Ascending aorta (tissue), 2 donors: ENCODE results near the gene IGHMBP2. TPM values are rescaled to one million over a fixed set of nuclear protein-coding genes. Genes with fewer than 3 reads are reported as not detected.
A peak's percentile ranks its signal among the peaks of the same experiment; 100 is the strongest.

Experiments used
- DNase-seq, 2 donors: peaks; one replicate each; pipeline ENCODE4 v3.0.0-alpha.2; 2019; ENCODE audit warnings: low spot score in 2 of 2
- H3K27ac ChIP-seq, 2 donors: fragments of 200-600 bp; sonication (generic); one replicate each; pipeline ENCODE4 v1.5.1; 2016 to 2017; ENCODE audit warnings: mild to moderate bottlenecking in 1 of 2
- H3K27me3 ChIP-seq: fragments of 200-600 bp; sonication (generic); one replicate; pipeline ENCODE4 v1.5.1; 2017
- H3K36me3 ChIP-seq, 2 donors: fragments of 200-600 bp; sonication (generic); one replicate each; pipeline ENCODE4 v1.5.1; 2016
- H3K4me1 ChIP-seq, 2 donors: fragments of 200-600 bp; sonication (generic); one replicate each; pipeline ENCODE4 v1.5.1; 2016 to 2017; ENCODE audit warnings: mild to moderate bottlenecking in 1 of 2
- H3K4me3 ChIP-seq, 2 donors: fragments of 200-600 bp; sonication (generic); one replicate each; pipeline ENCODE4 v1.5.1; 2016 to 2017; ENCODE audit warnings: mild to moderate bottlenecking in 1 of 2
- H3K9me3 ChIP-seq, 2 donors: fragments of 200-600 bp; sonication (generic); one replicate each; pipeline ENCODE4 v1.5.1; 2016
- CTCF ChIP-seq, 3 experiments: fragments of 200-600 bp in 2 of 3; fragments of 450-650 bp in 1 of 3; sonication (generic) in 2 of 3; IDR thresholded peaks; one replicate each; pipeline ENCODE4 v1.5.1; 2016 to 2019; ENCODE audit warnings: antibody characterized with exemption in 3 of 3, mild to moderate bottlenecking in 1 of 3, moderate library complexity in 1 of 3
- intact Hi-C: fragments of 100-400 bp; cut with DNase I; formaldehyde crosslinking; loops from one replicate; pipeline ENCODE4 v1.15.1; 2023
- total RNA-seq: library from RNA; depleted of rRNA; stranded (reverse); fragments of >200 nt; gene quantifications from one replicate; pipeline ENCODE4 v1.1.0, GENCODE V29; 2016

IGHMBP2 gene
- total RNA-seq, 1 donor from 2014 or later, result 52.0 TPM

GRCh38 chr11:68954836-68955606, 51.3 kb downstream of the IGHMBP2 start:
- H3K4me1 ChIP-seq, result no peaks in the 10 kb centered on the region
- H3K36me3 ChIP-seq, result no peaks in the 10 kb centered on the region
- no peaks in the 10 kb centered on the region for H3K9me3 ChIP-seq
- DNase-seq, result no peak
- no peak overlapping the region for H3K27ac ChIP-seq
- no peak for TF ChIP-seq CTCF (IDR thresholded peaks at IDR 0.05)
- no peaks in the 10 kb centered on the region for H3K27me3 ChIP-seq
- H3K4me3 ChIP-seq, result peak overlapping the region in 1 of 2 donors; percentile 5
- intact Hi-C loops, result no loop called here

GRCh38 chr11:68955607-68955958, 51.9 kb downstream of the IGHMBP2 start:
- intact Hi-C loops, result no loop called here
- Histone ChIP-seq H3K9me3 (no peaks in the 10 kb centered on the region), H3K36me3 (no peaks in the 10 kb centered on the region), H3K27ac (no peak overlapping the region), H3K27me3 (no peaks in the 10 kb centered on the region), H3K4me1 (no peaks in the 10 kb centered on the region), H3K4me3 (peak overlapping the region in 1 of 2 donors; percentile 5)
- TF ChIP-seq CTCF (IDR thresholded peaks at IDR 0.05), result no peak
- DNase-seq, result no peak

- no peak overlapping the region for H3K4me3 ChIP-seq
- no peak overlapping the region for H3K27ac ChIP-seq
Measured at GRCh38 chr11:68956142-68956541, 52.5 kb downstream of the IGHMBP2 start.

GRCh38 chr11:68956547-68957254, 53.0 kb downstream of the IGHMBP2 start:
- Histone ChIP-seq H3K4me3 (no peak overlapping the region), H3K27ac (no peak overlapping the region), H3K27me3 (no peaks in the 10 kb centered on the region), H3K4me1 (no peaks in the 10 kb centered on the region), H3K36me3 (no peaks in the 10 kb centered on the region), H3K9me3 (no peaks in the 10 kb centered on the region)
- TF ChIP-seq CTCF (IDR thresholded peaks at IDR 0.05), result peak in 1 of 3 experiments; percentile 1
- intact Hi-C loops, result no loop called here
- DNase-seq, result no peak

More at GRCh38 chr11:68956142-68956541, 52.5 kb downstream of the IGHMBP2 start:
- H3K36me3 ChIP-seq, result no peaks in the 10 kb centered on the region
- H3K9me3 ChIP-seq, result no peaks in the 10 kb centered on the region
- no peak for DNase-seq
- peak in 1 of 3 experiments; percentile 6 for TF ChIP-seq CTCF (IDR thresholded peaks at IDR 0.05)
- no peaks in the 10 kb centered on the region for H3K4me1 ChIP-seq
- intact Hi-C loops, result no loop called here
- no peaks in the 10 kb centered on the region for H3K27me3 ChIP-seq

GRCh38 chr11:68958211-68958610, 54.5 kb downstream of the IGHMBP2 start:
- H3K9me3 ChIP-seq, result no peaks in the 10 kb centered on the region
- no peak for TF ChIP-seq CTCF (IDR thresholded peaks at IDR 0.05)
- no peaks in the 10 kb centered on the region for H3K27me3 ChIP-seq
- H3K4me3 ChIP-seq, result no peak overlapping the region
- no peak overlapping the region for H3K27ac ChIP-seq
- DNase-seq, result no peak
- H3K4me1 ChIP-seq, result no peaks in the 10 kb centered on the region
- intact Hi-C loops, result no loop called here
- H3K36me3 ChIP-seq, result no peaks in the 10 kb centered on the region
